ENCODE measurements around the gene ESPL1.

ESPL1 gene

GRCh38 chr12:53241623-53242412, 26.3 kb upstream of the ESPL1 start:
- peak overlapping the region; percentile 7 for H3K27ac Mint-ChIP-seq
- peaks cover 38% of the 10 kb centered on the region for H3K4me1 Mint-ChIP-seq
- H3K27me3 Mint-ChIP-seq: no peaks in the 10 kb centered on the region
- H3K4me3 Mint-ChIP-seq: no peak overlapping the region
- no peaks in the 10 kb centered on the region for H3K36me3 Mint-ChIP-seq
- peak; percentile 47 for ATAC-seq
- no peaks in the 10 kb centered on the region for H3K9me3 Mint-ChIP-seq

DNA sequence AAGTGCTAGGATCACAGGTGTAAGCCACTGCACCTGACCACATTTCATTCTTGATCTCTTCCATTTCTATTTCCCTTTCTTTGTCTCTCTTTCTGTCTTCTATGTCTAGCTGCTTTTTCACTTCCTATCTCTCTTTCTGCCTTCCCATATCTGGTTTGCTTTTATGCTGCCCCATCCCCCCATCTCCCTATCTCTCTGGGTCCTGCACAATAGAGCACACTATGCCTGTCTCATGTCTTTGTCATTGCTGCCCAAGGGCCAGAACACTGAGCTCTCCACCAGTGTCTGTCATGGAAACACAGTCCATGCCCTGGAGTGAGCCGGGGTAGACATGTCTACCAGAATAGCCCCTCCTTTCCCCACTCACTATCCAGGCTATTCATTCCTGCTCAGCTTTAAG, 23.8 kb upstream of the ESPL1 start:
- H3K27me3 Mint-ChIP-seq: no peaks in the 10 kb centered on the region
- no peaks in the 10 kb centered on the region for H3K9me3 Mint-ChIP-seq
- ATAC-seq: no peak
- H3K4me1 Mint-ChIP-seq: peaks cover 27% of the 10 kb centered on the region
- H3K27ac Mint-ChIP-seq: peak overlapping the region; percentile 18
- no peak overlapping the region for H3K4me3 Mint-ChIP-seq
- H3K36me3 Mint-ChIP-seq: no peaks in the 10 kb centered on the region

- ATAC-seq: no peak
- Mint-ChIP-seq H3K27me3 (no peaks in the 10 kb centered on the region), H3K36me3 (no peaks in the 10 kb centered on the region), H3K9me3 (no peaks in the 10 kb centered on the region), H3K27ac (no peak overlapping the region), H3K4me3 (no peak overlapping the region), H3K4me1 (peaks cover 21% of the 10 kb centered on the region)
These were observed 22.8 kb upstream of the ESPL1 start for GRCh38 chr12:53245286-53245685.

DNA sequence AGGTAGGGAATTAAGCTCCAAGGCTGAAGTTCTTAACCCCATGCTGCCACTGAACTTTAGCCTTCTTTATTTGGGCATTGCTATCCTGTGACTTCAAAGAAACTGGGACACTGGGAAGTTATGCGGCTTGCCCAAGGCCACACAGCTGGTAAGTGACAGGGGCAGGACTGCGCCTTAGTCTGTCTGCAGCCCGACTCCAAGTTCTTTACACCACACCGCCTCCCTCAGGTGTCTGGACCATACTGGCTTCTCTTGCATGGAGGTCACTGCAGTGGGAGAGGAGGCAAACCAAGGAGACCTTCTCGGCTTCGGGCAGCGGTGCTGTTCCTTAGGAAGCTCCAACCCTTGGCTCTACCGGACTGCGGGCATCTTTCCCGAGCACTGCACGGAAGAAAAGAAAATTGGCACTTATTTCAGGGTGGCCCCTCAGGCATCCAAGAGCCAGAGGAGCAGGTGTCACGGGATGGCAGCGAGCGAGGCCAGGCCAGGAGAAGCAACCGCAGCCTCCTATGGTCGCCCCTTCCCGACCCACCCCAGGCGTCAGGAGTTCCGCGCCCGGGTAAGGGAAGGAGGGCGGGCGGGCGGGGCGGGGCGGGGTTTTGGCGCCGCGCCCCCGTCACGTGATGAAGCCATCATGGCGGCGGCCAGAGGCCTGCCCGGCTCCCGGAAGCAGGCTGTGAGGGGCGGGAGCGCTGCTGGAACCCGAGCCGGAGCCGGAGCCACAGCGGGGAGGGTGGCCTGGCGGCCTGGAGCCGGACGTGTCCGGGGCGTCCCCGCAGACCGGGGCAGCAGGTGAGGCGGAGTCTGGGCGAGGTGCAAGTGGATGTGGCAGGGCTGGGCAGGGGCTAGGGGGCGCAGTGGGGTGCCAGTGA, 16.4 kb upstream of the ESPL1 start:
- ATAC-seq: peak; percentile 85
- Mint-ChIP-seq H3K4me1 (peaks cover 46% of the 10 kb centered on the region), H3K4me3 (peak overlapping the region; percentile 93), H3K27me3 (no peaks in the 10 kb centered on the region), H3K27ac (peak overlapping the region; percentile 86), H3K36me3 (peaks cover 18% of the 10 kb centered on the region), H3K9me3 (no peaks in the 10 kb centered on the region)

- no peak for ATAC-seq
- H3K36me3 Mint-ChIP-seq: peaks cover 18% of the 10 kb centered on the region
- H3K27ac Mint-ChIP-seq: peak overlapping the region; percentile 86
- no peaks in the 10 kb centered on the region for H3K9me3 Mint-ChIP-seq
- H3K4me3 Mint-ChIP-seq: peak overlapping the region; percentile 93
- H3K4me1 Mint-ChIP-seq: peaks cover 48% of the 10 kb centered on the region
- no peaks in the 10 kb centered on the region for H3K27me3 Mint-ChIP-seq
These were observed 15.7 kb upstream of the ESPL1 start for GRCh38 chr12:53252349-53252916.

DNA sequence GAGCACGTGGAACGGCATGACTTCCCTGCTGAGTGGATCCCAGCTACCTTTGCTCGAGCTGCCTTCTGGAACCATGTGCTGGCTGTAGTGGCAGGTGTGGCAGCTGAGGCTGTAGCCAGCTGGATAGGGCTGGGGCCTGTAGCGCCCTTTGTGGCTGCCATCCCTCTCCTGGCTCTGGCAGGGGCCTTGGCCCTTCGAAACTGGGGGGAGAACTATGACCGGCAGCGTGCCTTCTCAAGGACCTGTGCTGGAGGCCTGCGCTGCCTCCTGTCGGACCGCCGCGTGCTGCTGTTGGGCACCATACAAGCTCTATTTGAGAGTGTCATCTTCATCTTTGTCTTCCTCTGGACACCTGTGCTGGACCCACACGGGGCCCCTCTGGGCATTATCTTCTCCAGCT, 14.8 kb upstream of the ESPL1 start:
- no peaks in the 10 kb centered on the region for H3K27me3 Mint-ChIP-seq
- H3K36me3 Mint-ChIP-seq: peaks cover 18% of the 10 kb centered on the region
- H3K4me1 Mint-ChIP-seq: peaks cover 57% of the 10 kb centered on the region
- H3K27ac Mint-ChIP-seq: peak overlapping the region; percentile 86
- peak overlapping the region; percentile 93 for H3K4me3 Mint-ChIP-seq
- ATAC-seq: no peak
- no peaks in the 10 kb centered on the region for H3K9me3 Mint-ChIP-seq

DNA sequence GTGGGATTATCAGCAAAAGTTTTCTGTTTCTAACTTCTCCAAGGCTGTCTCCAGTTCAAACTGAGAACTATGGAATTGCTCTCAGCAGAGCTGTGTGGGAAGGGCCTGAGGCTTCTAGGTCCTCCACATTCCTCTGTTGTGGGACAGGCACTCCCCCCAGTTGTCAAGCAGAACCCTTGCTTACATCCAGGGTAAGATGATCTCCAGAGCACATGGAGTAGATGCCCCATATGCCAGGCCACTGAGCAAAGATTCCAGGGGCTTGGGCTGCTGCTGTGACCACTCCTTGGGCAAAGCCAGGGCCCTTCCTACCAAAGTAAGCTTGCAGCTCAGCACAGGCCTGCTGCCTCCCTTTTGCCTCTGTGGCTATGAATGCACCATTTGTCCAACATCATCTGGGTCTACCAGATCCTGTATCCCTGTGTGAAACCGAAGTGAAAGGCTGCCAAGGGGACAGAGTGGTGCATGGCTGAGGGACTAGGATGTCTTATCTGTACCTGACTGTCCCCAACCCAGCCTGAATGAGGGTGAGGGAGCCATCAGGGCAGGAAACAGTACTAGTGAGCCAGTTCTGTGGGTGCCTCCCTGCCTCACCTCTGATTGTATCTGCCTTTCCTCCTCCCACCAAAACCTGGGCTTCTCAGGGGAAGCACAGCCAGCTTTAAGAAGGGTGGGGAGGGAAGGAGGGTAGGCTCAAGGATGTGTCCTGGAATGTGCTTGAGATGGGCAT, 13.1 kb upstream of the ESPL1 start:
- Mint-ChIP-seq H3K4me1 (peaks cover 71% of the 10 kb centered on the region), H3K36me3 (peaks cover 18% of the 10 kb centered on the region), H3K27me3 (no peaks in the 10 kb centered on the region), H3K9me3 (no peaks in the 10 kb centered on the region), H3K4me3 (no peak overlapping the region), H3K27ac (peak overlapping the region; percentile 92)
- ATAC-seq: no peak

- H3K4me3 Mint-ChIP-seq: peak overlapping the region; percentile 44
- peaks cover 18% of the 10 kb centered on the region for H3K36me3 Mint-ChIP-seq
- no peaks in the 10 kb centered on the region for H3K9me3 Mint-ChIP-seq
- peak; percentile 94 for ATAC-seq
- peak overlapping the region; percentile 92 for H3K27ac Mint-ChIP-seq
- peaks cover 70% of the 10 kb centered on the region for H3K4me1 Mint-ChIP-seq
- no peaks in the 10 kb centered on the region for H3K27me3 Mint-ChIP-seq
These were observed 12.1 kb upstream of the ESPL1 start for GRCh38 chr12:53255996-53256395.

DNA sequence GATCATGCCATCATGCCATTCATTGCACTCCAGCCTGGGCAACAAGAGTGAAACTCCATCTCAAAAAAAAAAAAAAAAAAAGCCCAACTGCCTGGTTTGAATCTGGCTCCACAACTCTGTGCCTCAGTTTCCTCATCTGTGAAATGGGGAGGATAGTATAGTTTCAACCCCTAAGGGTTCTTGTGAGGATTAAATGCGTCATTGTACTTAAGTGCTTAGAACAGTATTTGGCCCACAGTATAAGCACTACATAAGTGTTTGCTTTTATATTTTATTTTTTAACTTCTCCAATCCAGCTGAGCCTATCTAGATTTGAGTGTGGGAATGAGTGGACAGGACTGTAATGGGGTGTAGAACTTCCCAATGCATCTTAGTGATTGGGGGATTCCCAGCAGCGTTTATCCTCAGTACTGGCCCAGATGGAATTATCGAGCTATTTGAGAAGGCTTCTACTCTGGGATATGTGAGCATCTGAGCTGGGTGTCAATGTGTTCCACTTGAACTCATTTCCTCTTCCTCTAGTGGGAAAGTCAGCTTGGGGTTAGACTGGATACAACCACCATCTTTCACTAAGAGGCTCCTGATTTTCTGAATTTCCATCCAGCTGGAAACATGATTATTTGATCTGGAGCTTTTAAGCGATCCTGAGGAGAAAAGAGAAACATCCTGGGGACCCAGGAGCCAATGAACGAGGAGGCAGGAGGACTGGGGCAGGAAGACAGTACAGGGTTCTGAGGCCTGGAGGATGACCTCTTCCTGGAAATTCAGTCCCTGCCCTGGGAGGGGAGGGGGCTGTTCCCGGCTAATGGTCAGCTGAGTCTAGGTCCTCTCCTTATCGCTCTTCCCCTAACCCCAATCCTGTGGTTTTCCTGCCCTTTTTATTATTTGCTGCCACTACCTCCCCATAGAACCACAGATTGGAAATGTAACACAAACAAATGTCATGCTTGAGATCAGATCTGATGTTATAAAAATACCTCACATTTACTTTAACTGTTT, 9.3 kb upstream of the ESPL1 start:
- Mint-ChIP-seq H3K27ac (peak overlapping the region; percentile 77), H3K4me3 (no peak overlapping the region), H3K36me3 (peaks cover 11% of the 10 kb centered on the region), H3K4me1 (peaks cover 47% of the 10 kb centered on the region), H3K27me3 (no peaks in the 10 kb centered on the region), H3K9me3 (no peaks in the 10 kb centered on the region)
- no peak for ATAC-seq

GRCh38 chr12:53259891-53260290, 8.2 kb upstream of the ESPL1 start:
- H3K4me1 Mint-ChIP-seq: peaks cover 42% of the 10 kb centered on the region
- H3K27ac Mint-ChIP-seq: peak overlapping the region; percentile 77

DNA sequence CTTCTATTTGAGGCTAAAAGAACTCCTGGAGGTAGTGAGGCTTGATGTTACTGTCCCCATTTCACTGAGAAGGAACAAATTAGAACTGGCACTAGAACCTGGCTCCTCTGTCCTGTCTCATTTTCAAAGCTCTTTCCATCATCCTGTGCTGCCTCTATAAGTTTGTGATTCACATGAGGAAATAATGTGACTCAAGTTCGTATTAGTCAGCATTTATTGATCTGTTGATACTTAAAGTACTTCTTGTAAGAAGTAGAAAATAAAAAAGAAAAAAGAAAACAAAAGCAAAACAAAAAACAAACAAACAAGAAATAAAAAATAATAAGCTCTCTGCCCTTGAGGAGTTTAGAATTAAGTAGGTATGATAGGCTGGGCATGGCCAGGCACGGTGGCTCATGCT, 2.3 kb upstream of the ESPL1 start:
- Mint-ChIP-seq H3K27ac (no peak overlapping the region), H3K27me3 (no peaks in the 10 kb centered on the region), H3K4me1 (peaks cover 38% of the 10 kb centered on the region), H3K4me3 (no peak overlapping the region), H3K9me3 (no peaks in the 10 kb centered on the region), H3K36me3 (peaks cover 7% of the 10 kb centered on the region)
- no peak for ATAC-seq

More at GRCh38 chr12:53259891-53260290, 8.2 kb upstream of the ESPL1 start:
- H3K4me3 Mint-ChIP-seq: no peak overlapping the region
- H3K9me3 Mint-ChIP-seq: no peaks in the 10 kb centered on the region
- H3K27me3 Mint-ChIP-seq: no peaks in the 10 kb centered on the region
- H3K36me3 Mint-ChIP-seq: peaks cover 2% of the 10 kb centered on the region
- no peak for ATAC-seq

DNA sequence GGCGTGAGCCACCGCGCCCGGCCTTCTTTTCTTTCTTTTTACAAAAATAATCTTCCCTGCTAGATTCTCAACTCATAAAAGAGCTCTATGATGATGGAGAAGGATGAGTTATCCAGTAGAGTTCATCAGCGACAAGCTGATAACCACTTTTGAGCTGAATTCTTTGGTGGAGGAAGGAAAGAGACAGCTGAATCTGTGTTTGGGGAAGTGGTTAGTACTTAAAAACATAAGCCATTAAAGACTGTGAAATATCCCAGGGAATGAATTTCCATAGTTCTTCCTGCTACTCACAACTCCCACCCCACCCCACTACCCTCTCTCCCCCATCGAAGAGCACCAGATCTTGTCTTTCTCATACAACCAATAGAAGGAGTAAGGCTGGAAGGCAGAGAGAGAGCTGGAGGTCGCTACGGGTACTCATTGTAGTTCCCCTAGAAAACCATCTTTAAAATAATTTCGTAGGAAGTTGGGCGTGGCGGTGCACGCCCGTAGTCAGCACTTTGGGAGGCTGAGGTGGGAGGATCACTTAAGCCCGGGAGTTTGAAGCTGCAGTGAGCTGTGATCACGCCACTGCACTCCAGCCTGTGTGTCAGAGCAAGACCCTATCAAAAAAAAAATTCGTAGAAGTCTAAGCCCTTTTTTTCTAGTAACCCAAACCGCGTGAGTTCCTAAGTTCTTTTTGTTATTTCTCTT, 647 bp upstream of the ESPL1 start:
- no peaks in the 10 kb centered on the region for H3K27me3 Mint-ChIP-seq

More for the DNA sequence above, 647 bp upstream of the ESPL1 start:
- H3K36me3 Mint-ChIP-seq: peaks cover 7% of the 10 kb centered on the region
- no peaks in the 10 kb centered on the region for H3K9me3 Mint-ChIP-seq
- H3K27ac Mint-ChIP-seq: peak overlapping the region; percentile 88
- peak; percentile 49 for ATAC-seq
- H3K4me1 Mint-ChIP-seq: peaks cover 38% of the 10 kb centered on the region
- peak overlapping the region; percentile 93 for H3K4me3 Mint-ChIP-seq

All from stimulated activated memory B cell treated with anti-CD40 and anti-IgM and Interleukin-4, amounts not matched to agents 10 μg/mL and 1 μg/mL and 100 μg/mL, for 72 hours (primary cell).